K562 (cell line): Measurements from ENCODE around the gene HPSE2. TPM values are rescaled to one million over a fixed set of nuclear protein-coding genes. Genes with fewer than 3 reads are reported as not detected.

Source experiments
- CBFA2T3 ChIP-seq: fragments of 450-650 bp; IDR thresholded peaks from 2 replicates; pipeline ENCODE4 v1.6.1; 2017
- EWSR1 ChIP-seq: fragments of 450-650 bp; IDR thresholded peaks from 2 replicates; pipeline ENCODE4 v1.6.1; 2018; ENCODE audit warnings: borderline replicate concordance, mild to moderate bottlenecking, low read depth, moderate library complexity; ENCODE audit not compliant: partially characterized antibody
- HDAC2 ChIP-seq: fragments of 450-650 bp; IDR thresholded peaks from 2 replicates; pipeline ENCODE4 v1.6.1; 2016; ENCODE audit warnings: mild to moderate bottlenecking
- PHF8 ChIP-seq: fragments of 200-600 bp; sonication (generic); IDR thresholded peaks from 2 replicates; pipeline ENCODE4 v1.6.1; 2012; ENCODE audit warnings: mixed run types, mild to moderate bottlenecking, inconsistent platforms, low read length, moderate library complexity, borderline replicate concordance
- TOE1 ChIP-seq, 2 experiments: fragments of 450-650 bp in 1 of 2; sonication (generic) in 1 of 2; formaldehyde crosslinking in 1 of 2; IDR thresholded peaks; 2 replicates each; pipeline versions ENCODE4 v1.7.1 to v1.8.0; 2016 to 2022; ENCODE audit warnings: borderline replicate concordance in 2 of 2, mild to moderate bottlenecking in 2 of 2, antibody characterized with exemption in 1 of 2, inconsistent platforms in 1 of 2, low read depth in 1 of 2, missing genetic modification reagents in 1 of 2, moderate library complexity in 1 of 2
- ZBTB17 ChIP-seq: fragments of 450-650 bp; formaldehyde crosslinking; IDR thresholded peaks from 2 replicates; pipeline ENCODE4 v1.4.0; 2020; ENCODE audit warnings: mild to moderate bottlenecking
- ZNF124 ChIP-seq: sonication (generic); formaldehyde crosslinking; IDR thresholded peaks from 2 replicates; pipeline ENCODE4 v1.8.1; 2022; ENCODE audit warnings: missing genetic modification reagents
- ZNF3 ChIP-seq: fragments of 250-450 bp; sonication (Bioruptor Pico); IDR thresholded peaks from 2 replicates; pipeline ENCODE4 v1.5.0; 2021; ENCODE audit warnings: mild to moderate bottlenecking, moderate library complexity
- ZNF431 ChIP-seq: sonication (generic); formaldehyde crosslinking; IDR thresholded peaks from 2 replicates; pipeline ENCODE4 v1.8.0; 2022; ENCODE audit warnings: mild to moderate bottlenecking, missing genetic modification reagents
- ZNF699 ChIP-seq: fragments of 250-450 bp; sonication (Bioruptor Pico); IDR thresholded peaks from 2 replicates; pipeline ENCODE4 v1.8.0; 2021; ENCODE audit warnings: mild to moderate bottlenecking, moderate library complexity; ENCODE audit not compliant: insufficient replicate concordance
- polyA plus RNA-seq, 8 experiments: library from polyadenylated mRNA; depleted of rRNA in 4 of 8; stranded (reverse) in 5 of 8; unstranded in 3 of 8; fragments of >200 nt; fragmentation: Nextera tagmentation in 2 of 8; fragmentation: Illumina TruSeq in 1 of 8; extraction: Ambion mirVana in 2 of 8; extraction: Trizol in 1 of 8; gene quantifications; 2 replicates each; pipeline versions ENCODE4 v1.2.1 to v1.2.3, GENCODE V29; 2011 to 2014; ENCODE audit warnings: inconsistent platforms in 1 of 8, missing spikeins in 1 of 8
- total RNA-seq, 7 experiments: library from RNA; depleted of rRNA in 6 of 7; stranded (reverse); fragments of >200 nt in 6 of 7; fragmentation: Illumina TruSeq in 2 of 7; extraction: Trizol in 2 of 7; gene quantifications; 2 replicates each; pipeline versions ENCODE4 v1.2.1 to v1.2.3, GENCODE V29; 2011 to 2021; ENCODE audit warnings: low replicate concordance in 1 of 7
- TF ChIP-seq, protein P1 (sequence below): fragments of 250-450 bp; sonication (Bioruptor Pico); IDR thresholded peaks from 2 replicates; pipeline ENCODE4 v1.8.0; 2022; ENCODE audit warnings: moderate library complexity, mild to moderate bottlenecking, inconsistent platforms
- TF ChIP-seq, protein P2 (sequence below): fragments of 250-450 bp; sonication (Bioruptor Pico); IDR thresholded peaks from 2 replicates; pipeline ENCODE4 v1.5.0; 2021

HPSE2 gene
- total and polyA plus RNA-seq, 9 of the 15 experiments (the other 6 are each of a cell fraction or from before 2014, with no cell fraction given), result 0.03 to 0.10 (median 0.04) TPM; not detected in 2

DNA sequence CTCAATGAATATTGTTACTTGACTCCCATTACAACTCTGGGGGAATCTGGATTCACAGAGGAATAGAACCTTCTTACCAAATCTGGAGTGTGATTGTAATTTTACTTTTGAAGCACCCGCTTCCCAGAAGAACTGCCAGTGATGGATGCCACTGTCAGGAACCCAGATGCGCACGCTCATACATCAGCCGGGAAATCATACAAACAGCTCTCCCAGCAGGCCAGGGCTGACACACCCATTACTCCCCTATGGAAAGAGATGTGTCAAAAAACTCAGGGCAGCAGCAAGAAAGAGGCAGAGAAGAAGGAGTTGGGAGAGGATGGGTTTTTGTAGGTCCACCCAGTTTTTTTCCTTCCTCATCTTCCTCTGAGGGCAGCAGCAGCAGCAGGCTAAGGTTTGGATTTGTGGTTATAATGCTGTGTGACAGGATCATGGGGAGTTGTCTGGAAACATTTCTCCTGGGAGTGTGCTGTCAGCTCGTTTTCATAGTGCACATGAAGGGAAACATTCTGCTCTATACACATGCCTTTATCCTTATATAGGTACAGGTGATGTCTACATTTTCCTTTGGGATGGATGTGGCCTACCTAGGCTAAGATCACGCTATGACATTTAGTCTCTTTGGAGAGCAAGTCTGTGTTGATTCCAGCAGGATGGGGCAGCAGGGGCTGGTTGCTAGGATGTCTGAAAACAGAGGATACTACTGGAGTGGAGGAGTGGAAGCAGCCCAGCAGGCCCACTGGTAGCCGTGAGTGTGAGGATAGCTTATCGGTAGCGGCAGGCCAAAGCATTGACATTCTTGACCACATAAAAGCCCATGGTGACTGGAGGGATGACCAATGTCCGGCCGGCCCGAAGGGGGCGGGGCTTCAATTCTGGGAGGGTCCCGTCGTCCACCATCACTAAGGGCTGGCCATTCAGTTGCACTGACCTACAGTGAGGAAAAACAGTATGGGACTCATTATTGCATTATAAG is 776.6 kb downstream of the HPSE2 start (continued):
- TF ChIP-seq ZNF3 (CRISPR knock-in tag) (no peak), ZBTB17 (CRISPR knock-in tag) (no peak), EWSR1 (no peak), CBFA2T3 (peak; percentile 94), TOE1 (IDR thresholded peaks at IDR 0.05; ENCODE audit: borderline replicate concordance) (no peak), TOE1 (CRISPR knock-in tag; IDR thresholded peaks at IDR 0.05; ENCODE audit: borderline replicate concordance, low read depth) (no peak), ZNF124 (CRISPR knock-in tag) (no peak), ZNF699 (CRISPR knock-in tag) (no peak), PHF8 (no peak), HDAC2 (peak; percentile 76), ZNF431 (CRISPR knock-in tag) (no peak)
- TF ChIP-seq, protein P1, sequence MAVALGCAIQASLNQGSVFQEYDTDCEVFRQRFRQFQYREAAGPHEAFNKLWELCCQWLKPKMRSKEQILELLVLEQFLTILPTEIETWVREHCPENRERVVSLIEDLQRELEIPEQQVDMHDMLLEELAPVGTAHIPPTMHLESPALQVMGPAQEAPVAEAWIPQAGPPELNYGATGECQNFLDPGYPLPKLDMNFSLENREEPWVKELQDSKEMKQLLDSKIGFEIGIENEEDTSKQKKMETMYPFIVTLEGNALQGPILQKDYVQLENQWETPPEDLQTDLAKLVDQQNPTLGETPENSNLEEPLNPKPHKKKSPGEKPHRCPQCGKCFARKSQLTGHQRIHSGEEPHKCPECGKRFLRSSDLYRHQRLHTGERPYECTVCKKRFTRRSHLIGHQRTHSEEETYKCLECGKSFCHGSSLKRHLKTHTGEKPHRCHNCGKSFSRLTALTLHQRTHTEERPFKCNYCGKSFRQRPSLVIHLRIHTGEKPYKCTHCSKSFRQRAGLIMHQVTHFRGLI, result no peak
- TF ChIP-seq, protein P2, sequence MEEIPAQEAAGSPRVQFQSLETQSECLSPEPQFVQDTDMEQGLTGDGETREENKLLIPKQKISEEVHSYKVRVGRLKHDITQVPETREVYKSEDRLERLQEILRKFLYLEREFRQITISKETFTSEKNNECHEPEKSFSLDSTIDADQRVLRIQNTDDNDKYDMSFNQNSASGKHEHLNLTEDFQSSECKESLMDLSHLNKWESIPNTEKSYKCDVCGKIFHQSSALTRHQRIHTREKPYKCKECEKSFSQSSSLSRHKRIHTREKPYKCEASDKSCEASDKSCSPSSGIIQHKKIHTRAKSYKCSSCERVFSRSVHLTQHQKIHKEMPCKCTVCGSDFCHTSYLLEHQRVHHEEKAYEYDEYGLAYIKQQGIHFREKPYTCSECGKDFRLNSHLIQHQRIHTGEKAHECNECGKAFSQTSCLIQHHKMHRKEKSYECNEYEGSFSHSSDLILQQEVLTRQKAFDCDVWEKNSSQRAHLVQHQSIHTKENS (CRISPR knock-in tag), result no peak
